HG03432 (cell line): ENCODE results near the gene DYNAP.
A peak's percentile ranks its signal among the peaks of the same experiment; 100 is the strongest.

Source experiments
- ATAC-seq: cut with Tn5 transposase; IDR thresholded peaks from one replicate; pipeline ENCODE4 v1.9.1; 2021; ENCODE audit warnings: mild to moderate bottlenecking, moderate library complexity; ENCODE audit not compliant: unreplicated experiment

The DYNAP gene

GRCh38 chr18:54590945-54591344 lies at the start of gene DYNAP:
DYNAP (plus strand) TSS chr18:54591245; CDS start chr18:54591283, 38 bp downstream.
- no peak for ATAC-seq

GRCh38 chr18:54551590-54551989 lies 39.5 kb upstream of the DYNAP start:
- no peak for ATAC-seq

- ATAC-seq = no peak
These were observed 35.8 kb upstream of the DYNAP start for GRCh38 chr18:54555286-54555685.

GRCh38 chr18:54555996-54556395 lies 35.0 kb upstream of the DYNAP start:
- no peak for ATAC-seq

GRCh38 chr18:54557958-54558357 lies 33.1 kb upstream of the DYNAP start:
- ATAC-seq = no peak

GRCh38 chr18:54558609-54559585 lies 32.1 kb upstream of the DYNAP start:
- ATAC-seq = peak; percentile 69

- ATAC-seq = no peak
These were observed 29.3 kb upstream of the DYNAP start for GRCh38 chr18:54561706-54562267.

GRCh38 chr18:54580202-54580729 lies 10.8 kb upstream of the DYNAP start:
- ATAC-seq = no peak

- ATAC-seq = no peak
These were observed 7.0 kb upstream of the DYNAP start for GRCh38 chr18:54584065-54584464.

GRCh38 chr18:54585743-54586142 lies 5.3 kb upstream of the DYNAP start:
- ATAC-seq = no peak

GRCh38 chr18:54604211-54604610 lies 13.2 kb downstream of the DYNAP start:
- ATAC-seq = no peak

GRCh38 chr18:54606835-54607212 lies 15.8 kb downstream of the DYNAP start:
- ATAC-seq = no peak

- no peak for ATAC-seq
These were observed 16.4 kb downstream of the DYNAP start for GRCh38 chr18:54607213-54608027.

GRCh38 chr18:54608028-54608642 lies 17.1 kb downstream of the DYNAP start:
- ATAC-seq = no peak

- no peak for ATAC-seq
These were observed 20.8 kb downstream of the DYNAP start for GRCh38 chr18:54611816-54612215.

- no peak for ATAC-seq
These were observed 21.2 kb downstream of the DYNAP start for GRCh38 chr18:54612237-54612636.

GRCh38 chr18:54613174-54613573 lies 22.1 kb downstream of the DYNAP start:
- no peak for ATAC-seq

GRCh38 chr18:54616220-54616848 lies 25.3 kb downstream of the DYNAP start:
- peak; percentile 88 for ATAC-seq

- ATAC-seq = no peak
These were observed 31.0 kb downstream of the DYNAP start for GRCh38 chr18:54622084-54622483.

- no peak for ATAC-seq
These were observed 35.7 kb downstream of the DYNAP start for GRCh38 chr18:54626779-54627178.
